Uterus (tissue), 2 donors: Measurements from ENCODE around the gene SERPINA12.

Experiments
- POLR2A ChIP-seq, 2 donors: fragments of 450-650 bp; IDR thresholded peaks; one replicate each; pipeline ENCODE4 v1.6.1; 2016; ENCODE audit warnings: antibody characterized with exemption in 2 of 2, mild to moderate bottlenecking in 1 of 2, moderate library complexity in 1 of 2
- TF ChIP-seq, protein P1 (sequence below), 4 experiments: fragments of 200-600 bp in 2 of 4; fragments of 450-650 bp in 2 of 4; sonication (generic) in 2 of 4; IDR thresholded peaks; one replicate each; pipeline ENCODE4 v1.5.1; 2016 to 2019; ENCODE audit warnings: antibody characterized with exemption in 4 of 4, mild to moderate bottlenecking in 2 of 4, moderate library complexity in 1 of 4

DNA sequence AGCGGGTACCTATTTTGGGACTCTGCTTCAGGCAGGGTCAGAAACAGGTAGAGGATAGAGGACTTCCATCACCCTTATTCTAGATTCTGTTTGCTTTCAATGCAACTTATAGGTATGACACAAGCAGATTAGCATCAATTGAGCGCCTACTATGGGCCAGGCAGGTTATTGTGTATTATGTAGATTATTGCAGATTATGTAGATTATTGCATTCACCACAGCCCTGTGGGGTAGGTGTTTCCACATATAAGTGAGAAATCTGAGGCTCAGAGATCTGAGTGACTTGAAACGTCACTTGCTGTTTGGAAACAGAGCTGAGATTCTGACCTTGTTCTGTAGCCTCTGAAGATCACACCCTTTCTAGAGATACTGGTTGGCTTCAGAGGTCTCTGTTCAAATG is 26.2 kb upstream of the SERPINA12 start:
- TF ChIP-seq, protein P1, sequence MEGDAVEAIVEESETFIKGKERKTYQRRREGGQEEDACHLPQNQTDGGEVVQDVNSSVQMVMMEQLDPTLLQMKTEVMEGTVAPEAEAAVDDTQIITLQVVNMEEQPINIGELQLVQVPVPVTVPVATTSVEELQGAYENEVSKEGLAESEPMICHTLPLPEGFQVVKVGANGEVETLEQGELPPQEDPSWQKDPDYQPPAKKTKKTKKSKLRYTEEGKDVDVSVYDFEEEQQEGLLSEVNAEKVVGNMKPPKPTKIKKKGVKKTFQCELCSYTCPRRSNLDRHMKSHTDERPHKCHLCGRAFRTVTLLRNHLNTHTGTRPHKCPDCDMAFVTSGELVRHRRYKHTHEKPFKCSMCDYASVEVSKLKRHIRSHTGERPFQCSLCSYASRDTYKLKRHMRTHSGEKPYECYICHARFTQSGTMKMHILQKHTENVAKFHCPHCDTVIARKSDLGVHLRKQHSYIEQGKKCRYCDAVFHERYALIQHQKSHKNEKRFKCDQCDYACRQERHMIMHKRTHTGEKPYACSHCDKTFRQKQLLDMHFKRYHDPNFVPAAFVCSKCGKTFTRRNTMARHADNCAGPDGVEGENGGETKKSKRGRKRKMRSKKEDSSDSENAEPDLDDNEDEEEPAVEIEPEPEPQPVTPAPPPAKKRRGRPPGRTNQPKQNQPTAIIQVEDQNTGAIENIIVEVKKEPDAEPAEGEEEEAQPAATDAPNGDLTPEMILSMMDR (IDR thresholded peaks at IDR 0.05) = no peak
- TF ChIP-seq POLR2A (IDR thresholded peaks at IDR 0.05) = no peak
